Measurements from ENCODE around the gene MGAT3. TPM values are rescaled to one million over a fixed set of nuclear protein-coding genes. Genes with fewer than 3 reads are reported as not detected.

Gene MGAT3
- total and polyA plus RNA-seq, 8 donors: 0.89 to 12.0 (median 1.6) TPM

- H3K27me3 ChIP-seq: no peaks in the 10 kb centered on the region
- TF ChIP-seq, protein P1, sequence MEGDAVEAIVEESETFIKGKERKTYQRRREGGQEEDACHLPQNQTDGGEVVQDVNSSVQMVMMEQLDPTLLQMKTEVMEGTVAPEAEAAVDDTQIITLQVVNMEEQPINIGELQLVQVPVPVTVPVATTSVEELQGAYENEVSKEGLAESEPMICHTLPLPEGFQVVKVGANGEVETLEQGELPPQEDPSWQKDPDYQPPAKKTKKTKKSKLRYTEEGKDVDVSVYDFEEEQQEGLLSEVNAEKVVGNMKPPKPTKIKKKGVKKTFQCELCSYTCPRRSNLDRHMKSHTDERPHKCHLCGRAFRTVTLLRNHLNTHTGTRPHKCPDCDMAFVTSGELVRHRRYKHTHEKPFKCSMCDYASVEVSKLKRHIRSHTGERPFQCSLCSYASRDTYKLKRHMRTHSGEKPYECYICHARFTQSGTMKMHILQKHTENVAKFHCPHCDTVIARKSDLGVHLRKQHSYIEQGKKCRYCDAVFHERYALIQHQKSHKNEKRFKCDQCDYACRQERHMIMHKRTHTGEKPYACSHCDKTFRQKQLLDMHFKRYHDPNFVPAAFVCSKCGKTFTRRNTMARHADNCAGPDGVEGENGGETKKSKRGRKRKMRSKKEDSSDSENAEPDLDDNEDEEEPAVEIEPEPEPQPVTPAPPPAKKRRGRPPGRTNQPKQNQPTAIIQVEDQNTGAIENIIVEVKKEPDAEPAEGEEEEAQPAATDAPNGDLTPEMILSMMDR (IDR thresholded peaks at IDR 0.05): no peak
- TF ChIP-seq POLR2A (IDR thresholded peaks at IDR 0.05) (no peak), EP300 (IDR thresholded peaks at IDR 0.05) (no peak), POLR2AphosphoS5 (IDR thresholded peaks at IDR 0.05) (no peak)
- peak overlapping the region in 4 of 5 donors; percentile 67 to 82 (median 72) for H3K27ac ChIP-seq
- H3K36me3 ChIP-seq: peaks cover 38 to 80% (median 71%) of the 10 kb centered on the region in 4 donors
- WGBS, 5 donors: 58 to 66% (median 61%) methylated on average over 4 of the region's 4 CpGs
- no peak overlapping the region for H3K4me3 ChIP-seq
- DNase-seq: peak in 1 of 2 donors; percentile 26
- no peaks in the 10 kb centered on the region for H3K9me3 ChIP-seq
- H3K4me1 ChIP-seq: peaks cover 74 to 100% (median 98%) of the 10 kb centered on the region in 4 donors
- intact Hi-C loops (cut with DNase I; ENCODE audit: low total_unique reads): no loop called here
These were observed 69.9 kb downstream of the MGAT3 start for GRCh38 chr22:39526736-39527171.

DNA sequence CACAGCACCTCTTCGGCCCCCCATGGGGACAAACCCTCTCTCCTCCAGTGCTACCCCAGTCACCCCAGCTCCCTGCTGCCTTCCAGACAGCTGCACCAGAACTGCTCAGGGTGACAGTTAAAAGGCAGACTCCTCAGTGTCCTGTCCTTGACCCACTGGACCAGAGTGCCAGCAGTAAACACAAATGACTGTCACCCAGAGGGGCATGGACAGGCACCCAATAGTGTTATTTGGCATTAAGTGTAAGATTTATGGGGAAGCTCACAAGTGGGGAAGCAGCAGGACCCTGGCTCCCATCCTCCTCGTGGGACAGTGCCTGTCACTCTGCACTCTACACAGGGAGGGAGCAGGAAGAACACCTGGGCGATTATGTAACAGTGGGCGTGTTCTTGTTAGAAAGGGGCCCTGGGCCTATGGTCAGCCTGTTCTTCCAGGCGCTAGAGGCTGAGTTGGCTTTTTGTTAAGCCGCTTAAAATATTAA lies 70.7 kb downstream of the MGAT3 start:
- intact Hi-C loops (cut with DNase I; ENCODE audit: low total_unique reads): no loop called here

DNA sequence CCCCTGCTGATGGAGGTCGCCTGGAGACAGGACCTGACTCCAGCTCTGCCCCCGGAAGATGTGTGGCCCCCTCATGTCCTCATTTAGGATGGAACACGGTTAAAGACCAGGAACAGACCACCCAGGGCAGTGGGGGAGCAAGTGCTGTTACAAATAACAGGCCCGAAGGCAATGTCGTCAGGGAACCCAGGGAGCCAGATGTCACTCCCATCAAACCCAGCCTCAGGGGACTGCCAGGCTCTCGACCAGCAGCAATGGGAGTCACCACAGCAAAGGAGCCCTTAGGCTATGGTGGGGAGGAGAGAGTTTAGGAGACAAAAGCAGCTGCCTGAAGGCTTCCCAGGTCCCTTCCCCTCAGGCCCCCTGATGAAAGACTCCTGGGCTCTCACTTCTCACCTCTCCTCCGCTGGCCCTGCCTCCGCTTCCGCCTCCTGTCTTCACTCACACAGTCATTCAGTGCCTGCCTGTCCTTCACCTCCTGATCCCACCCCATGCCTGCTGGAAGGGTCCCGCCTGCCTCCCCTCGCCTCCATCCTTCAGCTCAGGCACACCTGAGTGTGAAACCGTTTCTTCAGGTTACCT lies 71.4 kb downstream of the MGAT3 start:
- Histone ChIP-seq H3K4me1 (peaks cover 63 to 93% (median 90%) of the 10 kb centered on the region in 4 donors), H3K9me3 (no peaks in the 10 kb centered on the region), H3K27me3 (no peaks in the 10 kb centered on the region), H3K27ac (peak overlapping the region; percentile 43 to 82 (median 68)), H3K4me3 (peak overlapping the region in 2 of 4 donors; percentile 33 to 81), H3K36me3 (peaks cover 25 to 66% (median 56%) of the 10 kb centered on the region in 4 donors)
- TF ChIP-seq POLR2AphosphoS5 (IDR thresholded peaks at IDR 0.05) (no peak), POLR2A (IDR thresholded peaks at IDR 0.05) (no peak), EP300 (IDR thresholded peaks at IDR 0.05) (no peak)
- TF ChIP-seq, protein P1 (IDR thresholded peaks at IDR 0.05): no peak
- intact Hi-C loops (cut with DNase I; ENCODE audit: low total_unique reads): no loop called here
- DNase-seq: peak in 1 of 2 donors; percentile 23
- WGBS, 5 donors: 57 to 61% (median 60%) methylated on average over 12 of the region's 12 CpGs

More for the DNA sequence above, 70.7 kb downstream of the MGAT3 start:
- peaks cover 30 to 72% (median 63%) of the 10 kb centered on the region in 4 donors for H3K36me3 ChIP-seq
- peak overlapping the region in 1 of 4 donors; percentile 81 for H3K4me3 ChIP-seq
- H3K9me3 ChIP-seq: no peaks in the 10 kb centered on the region
- peak overlapping the region; percentile 0 to 82 (median 68) for H3K27ac ChIP-seq
- no peaks in the 10 kb centered on the region for H3K27me3 ChIP-seq
- peaks cover 70 to 96% (median 95%) of the 10 kb centered on the region in 4 donors for H3K4me1 ChIP-seq
- WGBS, 5 donors: 31 to 43% (median 38%) methylated on average over 6 of the region's 6 CpGs
- TF ChIP-seq POLR2AphosphoS5 (IDR thresholded peaks at IDR 0.05) (peak in 1 of 3 donors; percentile 23), POLR2A (IDR thresholded peaks at IDR 0.05) (no peak)
- DNase-seq: peak; percentile 59 to 74

DNA sequence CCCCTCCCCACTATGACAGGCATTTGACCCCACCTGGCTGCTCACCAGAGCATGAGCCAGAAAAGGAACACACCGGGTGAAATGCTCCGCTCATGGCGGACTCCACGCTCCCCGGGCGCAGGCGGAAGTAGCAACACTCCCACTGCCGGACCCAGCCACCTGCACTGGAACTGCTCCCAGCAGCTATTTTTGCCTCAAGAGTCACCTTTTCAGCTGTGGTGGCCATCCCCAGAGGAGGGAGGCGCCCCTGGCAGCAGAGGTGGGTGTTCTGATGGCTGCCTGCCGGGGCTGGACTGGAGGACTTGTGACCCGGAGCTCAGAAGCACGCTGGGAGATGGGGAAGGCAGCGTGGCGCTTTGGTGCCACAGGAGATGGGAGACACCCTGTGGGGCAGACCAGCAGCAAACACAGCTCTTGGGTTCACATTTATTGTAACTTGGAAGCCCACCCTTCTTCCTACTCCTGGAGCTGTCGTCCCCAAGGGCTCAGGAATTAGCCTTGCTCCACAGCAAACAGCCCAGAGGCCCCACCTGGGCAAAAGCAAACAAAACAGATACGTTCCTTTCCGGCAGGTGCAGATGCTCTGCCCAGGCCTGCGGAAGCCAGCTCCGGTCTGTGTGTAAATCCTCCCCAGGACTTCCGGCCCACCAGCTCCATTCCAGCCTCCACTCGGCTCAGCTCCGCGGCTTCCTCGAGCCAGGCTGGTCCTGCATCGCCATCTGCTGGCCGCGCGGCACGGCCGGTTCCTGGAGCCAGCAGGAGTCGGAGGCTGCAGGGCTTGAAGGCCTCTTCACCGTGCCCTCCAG lies 72.1 kb downstream of the MGAT3 start:
- intact Hi-C loops (cut with DNase I; ENCODE audit: low total_unique reads): no loop called here
- H3K9me3 ChIP-seq: no peaks in the 10 kb centered on the region
- TF ChIP-seq, protein P1 (IDR thresholded peaks at IDR 0.05): peak in 6 of 7 experiments; percentile 85 to 98 (median 93)
- peak; percentile 57 to 94 (median 72) for TF ChIP-seq POLR2AphosphoS5 (IDR thresholded peaks at IDR 0.05)
- TF ChIP-seq POLR2A (IDR thresholded peaks at IDR 0.05): no peak
- TF ChIP-seq EP300 (IDR thresholded peaks at IDR 0.05): no peak
- H3K36me3 ChIP-seq: peaks cover 18 to 59% (median 49%) of the 10 kb centered on the region in 4 donors
- peak; percentile 95 to 97 for DNase-seq
- H3K4me3 ChIP-seq: peak overlapping the region; percentile 6 to 81 (median 26)
- 18 to 47% (median 24%) methylated on average over 17 to 32 of the region's 32 CpGs for WGBS, 5 donors
- H3K27ac ChIP-seq: peak overlapping the region; percentile 43 to 82 (median 68)
- peaks cover 58 to 89% (median 84%) of the 10 kb centered on the region in 4 donors for H3K4me1 ChIP-seq
- no peaks in the 10 kb centered on the region for H3K27me3 ChIP-seq
